Gastrocnemius medialis (tissue), 4 donors: ENCODE data around the gene ANKRD33B.

ENCODE experiments used
- POLR2A ChIP-seq, 2 donors: fragments of 450-650 bp; IDR thresholded peaks; one replicate each; pipeline ENCODE4 v1.6.1; 2017; ENCODE audit warnings: antibody characterized with exemption in 2 of 2, mild to moderate bottlenecking in 2 of 2, moderate library complexity in 2 of 2
- TF ChIP-seq, protein P1 (sequence below), 5 experiments: fragments of 450-650 bp in 3 of 5; fragments of 200-600 bp in 2 of 5; sonication (generic) in 2 of 5; IDR thresholded peaks in 4 of 5; conservative IDR thresholded peaks in 1 of 5; 1 replicate in 4 of 5; 2 replicates in 1 of 5; pipeline ENCODE4 v1.5.1; 2016 to 2019; ENCODE audit warnings: antibody characterized with exemption in 5 of 5, mild to moderate bottlenecking in 3 of 5, moderate library complexity in 3 of 5

DNA sequence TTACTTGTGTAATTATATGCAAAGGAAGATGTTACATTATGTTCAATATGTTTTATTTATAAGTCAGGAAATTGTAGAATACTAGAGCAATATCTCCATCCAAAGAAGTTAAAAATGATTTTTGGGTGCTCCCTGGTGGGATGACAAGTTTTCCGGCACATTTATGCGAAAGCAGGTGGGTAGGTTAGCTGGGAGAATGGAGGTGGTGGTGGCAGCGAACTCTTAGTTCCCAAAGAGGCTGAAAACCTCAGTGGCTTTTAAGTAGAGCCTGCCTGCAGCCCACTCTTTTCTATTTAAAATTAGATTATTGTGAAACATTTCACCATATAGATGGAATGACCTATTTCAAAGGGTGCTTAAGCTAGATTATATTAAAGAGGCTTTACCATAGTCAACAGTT lies 51.8 kb downstream of the ANKRD33B start:
- TF ChIP-seq, protein P1, sequence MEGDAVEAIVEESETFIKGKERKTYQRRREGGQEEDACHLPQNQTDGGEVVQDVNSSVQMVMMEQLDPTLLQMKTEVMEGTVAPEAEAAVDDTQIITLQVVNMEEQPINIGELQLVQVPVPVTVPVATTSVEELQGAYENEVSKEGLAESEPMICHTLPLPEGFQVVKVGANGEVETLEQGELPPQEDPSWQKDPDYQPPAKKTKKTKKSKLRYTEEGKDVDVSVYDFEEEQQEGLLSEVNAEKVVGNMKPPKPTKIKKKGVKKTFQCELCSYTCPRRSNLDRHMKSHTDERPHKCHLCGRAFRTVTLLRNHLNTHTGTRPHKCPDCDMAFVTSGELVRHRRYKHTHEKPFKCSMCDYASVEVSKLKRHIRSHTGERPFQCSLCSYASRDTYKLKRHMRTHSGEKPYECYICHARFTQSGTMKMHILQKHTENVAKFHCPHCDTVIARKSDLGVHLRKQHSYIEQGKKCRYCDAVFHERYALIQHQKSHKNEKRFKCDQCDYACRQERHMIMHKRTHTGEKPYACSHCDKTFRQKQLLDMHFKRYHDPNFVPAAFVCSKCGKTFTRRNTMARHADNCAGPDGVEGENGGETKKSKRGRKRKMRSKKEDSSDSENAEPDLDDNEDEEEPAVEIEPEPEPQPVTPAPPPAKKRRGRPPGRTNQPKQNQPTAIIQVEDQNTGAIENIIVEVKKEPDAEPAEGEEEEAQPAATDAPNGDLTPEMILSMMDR (IDR thresholded peaks at IDR 0.05 in 4 of 5, conservative IDR thresholded peaks at IDR 0.05 in 1 of 5) = no peak
- TF ChIP-seq POLR2A (IDR thresholded peaks at IDR 0.05) = no peak
